HL-60 (cell line): ENCODE results near the gene ACVR1B.

Experiments used
- GABPA ChIP-seq: IDR thresholded peaks from 2 replicates; pipeline ENCODE4 v1.6.1; 2012; ENCODE audit warnings: low read depth
- POLR2AphosphoS5 ChIP-seq: IDR thresholded peaks from 2 replicates; pipeline ENCODE4 v1.6.1; 2012; ENCODE audit warnings: low read depth
- TF ChIP-seq, protein P1 (sequence below): IDR thresholded peaks from one replicate; pipeline ENCODE4 v1.5.1; 2011; ENCODE audit warnings: low read length, control low read depth, inconsistent platforms; ENCODE audit not compliant: insufficient read depth

DNA sequence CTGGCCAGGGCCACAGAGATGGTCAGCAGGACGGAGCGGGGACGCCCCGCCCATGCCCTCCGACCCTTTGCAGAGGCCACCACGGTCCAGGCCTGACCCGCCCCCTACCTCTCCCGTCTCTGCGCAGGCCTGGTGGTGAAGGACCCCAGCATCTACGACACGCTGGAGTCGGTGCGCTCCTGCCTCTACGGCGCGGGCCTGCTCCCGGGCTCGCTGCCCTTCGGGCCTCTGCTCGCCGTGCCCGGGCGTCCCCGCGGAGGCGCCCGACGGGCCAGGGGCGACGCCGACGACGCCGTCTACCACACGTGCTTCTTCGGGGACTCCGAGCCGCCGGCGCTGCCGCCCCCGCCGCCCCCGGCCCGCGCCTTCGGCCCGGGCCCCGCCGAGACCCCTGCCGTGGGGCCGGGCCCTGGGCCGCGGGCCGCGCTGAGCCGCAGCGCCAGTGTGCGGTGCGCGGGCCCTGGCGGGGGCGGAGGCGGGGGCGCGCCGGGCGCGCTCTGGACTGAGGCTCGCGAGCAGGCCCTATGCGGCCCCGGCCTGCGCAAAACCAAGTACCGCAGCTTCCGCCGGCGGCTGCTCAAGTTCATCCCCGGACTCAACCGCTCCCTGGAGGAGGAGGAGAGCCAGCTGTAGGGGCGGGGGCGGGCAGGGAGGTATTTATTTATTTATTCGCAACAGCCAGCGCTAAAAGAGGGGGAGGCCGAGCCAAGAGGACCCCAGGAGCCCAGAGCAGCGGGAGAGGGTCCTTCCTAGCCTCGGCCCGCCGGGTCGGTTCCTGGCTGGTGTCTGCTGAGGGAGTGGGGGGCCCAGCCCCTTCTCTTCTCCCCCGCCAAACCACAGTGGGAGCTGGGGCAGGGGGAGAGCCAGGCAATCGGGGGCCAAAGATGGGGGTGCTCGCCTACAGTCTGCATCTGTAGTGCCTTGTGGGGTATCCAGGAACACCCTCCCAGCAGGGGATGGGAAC is 63.4 kb downstream of the ACVR1B start:
- TF ChIP-seq, protein P1, sequence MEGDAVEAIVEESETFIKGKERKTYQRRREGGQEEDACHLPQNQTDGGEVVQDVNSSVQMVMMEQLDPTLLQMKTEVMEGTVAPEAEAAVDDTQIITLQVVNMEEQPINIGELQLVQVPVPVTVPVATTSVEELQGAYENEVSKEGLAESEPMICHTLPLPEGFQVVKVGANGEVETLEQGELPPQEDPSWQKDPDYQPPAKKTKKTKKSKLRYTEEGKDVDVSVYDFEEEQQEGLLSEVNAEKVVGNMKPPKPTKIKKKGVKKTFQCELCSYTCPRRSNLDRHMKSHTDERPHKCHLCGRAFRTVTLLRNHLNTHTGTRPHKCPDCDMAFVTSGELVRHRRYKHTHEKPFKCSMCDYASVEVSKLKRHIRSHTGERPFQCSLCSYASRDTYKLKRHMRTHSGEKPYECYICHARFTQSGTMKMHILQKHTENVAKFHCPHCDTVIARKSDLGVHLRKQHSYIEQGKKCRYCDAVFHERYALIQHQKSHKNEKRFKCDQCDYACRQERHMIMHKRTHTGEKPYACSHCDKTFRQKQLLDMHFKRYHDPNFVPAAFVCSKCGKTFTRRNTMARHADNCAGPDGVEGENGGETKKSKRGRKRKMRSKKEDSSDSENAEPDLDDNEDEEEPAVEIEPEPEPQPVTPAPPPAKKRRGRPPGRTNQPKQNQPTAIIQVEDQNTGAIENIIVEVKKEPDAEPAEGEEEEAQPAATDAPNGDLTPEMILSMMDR: no peak
- TF ChIP-seq GABPA (no peak), POLR2AphosphoS5 (no peak)
